ENCODE measurements around the gene DLG5.

The DLG5 gene

DNA sequence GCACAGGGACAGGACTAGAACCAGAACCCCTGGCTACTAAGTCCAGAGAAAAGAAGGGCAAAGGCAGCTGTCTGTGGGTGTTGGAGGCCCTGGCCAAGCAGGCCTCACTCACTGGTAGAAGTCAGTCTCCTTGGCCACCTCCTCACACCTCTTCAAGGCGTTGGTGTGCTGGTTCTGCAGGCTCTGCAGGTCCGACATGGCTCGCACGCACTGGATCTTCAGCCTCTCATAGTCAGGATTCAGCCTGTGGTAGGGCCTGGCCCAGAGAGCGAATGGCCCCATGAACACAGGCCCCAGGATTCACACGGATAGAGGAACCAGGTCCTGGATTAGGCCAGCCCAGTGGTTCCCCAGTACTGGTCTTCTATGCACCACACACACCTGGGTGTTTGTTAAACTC is 72.4 kb downstream of the DLG5 start:
- no peak overlapping the region for H3K4me3 ChIP-seq (ENCODE audit: low read depth, low read length)
- H3K9ac ChIP-seq (ENCODE audit: low read depth, low read length): no peak overlapping the region
- H3K27ac ChIP-seq (ENCODE audit: low read depth, low read length): no peak overlapping the region
- peaks cover 26% of the 10 kb centered on the region for H3K4me1 ChIP-seq (ENCODE audit: control insufficient read depth, insufficient read depth, low read length)
- no peaks in the 10 kb centered on the region for H3K27me3 ChIP-seq (ENCODE audit: control insufficient read depth, insufficient read depth, low read length)
- no peaks in the 10 kb centered on the region for H3K9me3 ChIP-seq (ENCODE audit: control insufficient read depth, insufficient read depth, low read length)
- H3K36me3 ChIP-seq (ENCODE audit: control insufficient read depth, insufficient read depth, low read length): peaks cover 29% of the 10 kb centered on the region

DNA sequence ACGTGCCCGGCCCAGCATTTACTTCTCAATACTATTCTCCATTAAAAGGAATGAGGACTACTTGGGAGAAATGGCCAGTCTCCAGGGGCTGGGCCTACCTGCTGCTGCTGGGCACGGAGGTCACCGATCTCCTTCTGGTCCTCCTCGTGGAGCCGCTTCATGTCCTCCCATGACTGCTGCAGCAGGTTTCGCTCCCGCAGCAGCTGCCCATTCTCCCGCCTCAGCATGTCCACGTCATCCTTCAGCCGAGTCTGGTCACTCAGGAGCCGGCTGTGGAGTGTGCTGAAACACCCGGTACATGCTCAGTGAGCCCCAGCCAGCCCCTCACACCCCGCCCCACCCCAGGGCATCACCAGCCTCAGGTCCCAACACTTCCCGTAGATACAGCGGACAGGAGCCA is 73.3 kb downstream of the DLG5 start:
- H3K27ac ChIP-seq (ENCODE audit: low read depth, low read length): no peak overlapping the region
- H3K9ac ChIP-seq (ENCODE audit: low read depth, low read length): no peak overlapping the region
- peaks cover 32% of the 10 kb centered on the region for H3K36me3 ChIP-seq (ENCODE audit: control insufficient read depth, insufficient read depth, low read length)
- no peak overlapping the region for H3K4me3 ChIP-seq (ENCODE audit: low read depth, low read length)
- H3K27me3 ChIP-seq (ENCODE audit: control insufficient read depth, insufficient read depth, low read length): no peaks in the 10 kb centered on the region
- H3K4me1 ChIP-seq (ENCODE audit: control insufficient read depth, insufficient read depth, low read length): peaks cover 30% of the 10 kb centered on the region
- no peaks in the 10 kb centered on the region for H3K9me3 ChIP-seq (ENCODE audit: control insufficient read depth, insufficient read depth, low read length)

DNA sequence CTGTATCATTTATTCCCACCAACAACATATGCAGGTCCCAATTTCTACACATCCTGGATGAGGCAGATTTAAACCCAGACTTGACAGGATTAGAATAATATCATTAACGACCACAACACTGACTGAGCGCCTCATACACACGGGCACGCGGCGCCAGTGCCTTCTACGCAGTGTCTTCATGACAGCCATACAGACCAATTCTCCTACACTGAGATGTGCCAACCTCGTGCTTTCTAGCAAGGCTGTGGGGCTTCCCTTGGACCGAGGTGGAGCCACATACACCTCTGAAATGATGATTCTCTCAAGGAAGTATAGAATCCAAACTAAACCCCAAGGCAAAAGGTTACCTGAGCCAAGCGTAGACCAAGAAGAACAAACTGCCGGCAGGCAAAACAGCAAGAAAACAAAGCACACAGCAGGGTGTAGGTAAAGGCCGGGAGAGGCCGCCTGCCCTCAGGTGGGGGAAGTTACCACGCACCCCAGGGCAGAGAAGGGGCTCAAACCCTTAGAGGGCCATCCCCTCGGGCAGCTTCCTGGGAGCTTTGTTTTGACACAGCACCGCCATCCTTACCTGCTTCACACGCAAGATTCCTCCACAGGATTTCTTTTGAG is 75.8 kb downstream of the DLG5 start:
- Histone ChIP-seq H3K9ac (ENCODE audit: low read depth, low read length) (no peak overlapping the region), H3K27me3 (ENCODE audit: control insufficient read depth, insufficient read depth, low read length) (no peaks in the 10 kb centered on the region), H3K27ac (ENCODE audit: low read depth, low read length) (peak overlapping the region; percentile 1), H3K9me3 (ENCODE audit: control insufficient read depth, insufficient read depth, low read length) (no peaks in the 10 kb centered on the region), H3K36me3 (ENCODE audit: control insufficient read depth, insufficient read depth, low read length) (peaks cover 34% of the 10 kb centered on the region), H3K4me1 (ENCODE audit: control insufficient read depth, insufficient read depth, low read length) (peaks cover 38% of the 10 kb centered on the region), H3K4me3 (ENCODE audit: low read depth, low read length) (no peak overlapping the region)

DNA sequence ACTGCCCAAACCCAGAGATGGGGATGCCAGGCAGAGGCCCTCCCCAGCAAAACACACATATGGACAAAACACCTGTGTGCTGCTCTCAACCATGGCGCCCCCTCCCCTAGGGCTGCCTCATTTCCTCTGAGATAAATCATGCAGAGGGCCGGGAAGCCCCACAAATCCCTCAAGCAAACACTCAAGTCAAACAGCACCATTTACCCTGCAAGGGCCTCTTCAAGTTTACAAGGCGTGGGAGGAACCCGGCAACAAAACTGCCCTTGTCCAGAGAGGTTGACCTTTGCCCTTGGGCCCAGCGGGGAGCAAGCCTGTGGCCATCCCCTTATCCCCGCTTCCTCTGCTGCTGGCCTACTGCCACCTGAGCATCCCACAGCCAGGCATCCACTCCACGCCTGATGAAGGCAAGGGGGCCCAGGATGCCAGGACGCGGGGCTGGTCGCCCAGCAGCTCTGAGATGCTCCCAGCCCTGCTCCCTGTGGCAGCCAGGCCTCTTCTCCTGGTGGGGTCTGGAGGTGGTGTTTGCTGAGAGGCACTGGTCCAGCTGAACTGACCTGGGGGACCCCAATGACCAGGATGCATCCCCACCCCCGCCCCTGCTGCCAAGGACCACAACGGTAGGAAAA is 77.4 kb downstream of the DLG5 start:
- Histone ChIP-seq H3K9me3 (ENCODE audit: control insufficient read depth, insufficient read depth, low read length) (no peaks in the 10 kb centered on the region), H3K36me3 (ENCODE audit: control insufficient read depth, insufficient read depth, low read length) (peaks cover 35% of the 10 kb centered on the region), H3K27ac (ENCODE audit: low read depth, low read length) (peak overlapping the region; percentile 37), H3K27me3 (ENCODE audit: control insufficient read depth, insufficient read depth, low read length) (no peaks in the 10 kb centered on the region), H3K9ac (ENCODE audit: low read depth, low read length) (no peak overlapping the region), H3K4me1 (ENCODE audit: control insufficient read depth, insufficient read depth, low read length) (peaks cover 38% of the 10 kb centered on the region), H3K4me3 (ENCODE audit: low read depth, low read length) (no peak overlapping the region)

DNA sequence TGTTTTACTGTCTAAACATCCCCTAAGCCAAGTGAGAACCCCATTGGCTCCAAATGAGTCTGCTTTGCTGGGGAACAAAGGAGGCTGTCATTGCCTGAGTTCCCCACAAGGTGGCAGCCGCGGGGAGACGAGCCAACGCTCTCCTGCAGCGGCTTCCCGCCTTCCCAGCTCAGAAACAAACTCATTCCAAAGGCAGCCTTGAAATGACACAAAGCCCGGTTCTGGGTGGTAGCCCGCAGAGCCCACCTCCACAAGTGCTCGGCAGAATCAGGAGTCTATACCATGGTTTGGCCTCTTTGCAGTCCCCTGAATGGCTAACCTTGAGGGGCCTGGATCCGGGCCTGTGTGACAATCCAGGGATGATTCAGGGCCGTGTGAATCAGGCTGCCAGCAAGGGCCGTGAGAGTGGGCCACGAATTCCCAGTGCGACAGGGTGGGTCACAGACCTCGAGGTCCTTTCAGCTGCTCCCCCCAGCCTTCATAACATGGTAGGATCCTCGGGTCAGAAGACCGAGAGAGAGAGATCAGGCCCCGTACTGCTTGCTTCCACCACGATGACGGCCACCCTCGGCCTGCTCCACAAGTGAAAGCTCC is 79.7 kb downstream of the DLG5 start:
- Histone ChIP-seq H3K36me3 (ENCODE audit: control insufficient read depth, insufficient read depth, low read length) (peaks cover 41% of the 10 kb centered on the region), H3K27ac (ENCODE audit: low read depth, low read length) (peak overlapping the region; percentile 85), H3K27me3 (ENCODE audit: control insufficient read depth, insufficient read depth, low read length) (no peaks in the 10 kb centered on the region), H3K9ac (ENCODE audit: low read depth, low read length) (peak overlapping the region; percentile 35; the same call in 1 of the 2 replicates), H3K4me1 (ENCODE audit: control insufficient read depth, insufficient read depth, low read length) (peaks cover 38% of the 10 kb centered on the region), H3K4me3 (ENCODE audit: low read depth, low read length) (no peak overlapping the region), H3K9me3 (ENCODE audit: control insufficient read depth, insufficient read depth, low read length) (no peaks in the 10 kb centered on the region)

DNA sequence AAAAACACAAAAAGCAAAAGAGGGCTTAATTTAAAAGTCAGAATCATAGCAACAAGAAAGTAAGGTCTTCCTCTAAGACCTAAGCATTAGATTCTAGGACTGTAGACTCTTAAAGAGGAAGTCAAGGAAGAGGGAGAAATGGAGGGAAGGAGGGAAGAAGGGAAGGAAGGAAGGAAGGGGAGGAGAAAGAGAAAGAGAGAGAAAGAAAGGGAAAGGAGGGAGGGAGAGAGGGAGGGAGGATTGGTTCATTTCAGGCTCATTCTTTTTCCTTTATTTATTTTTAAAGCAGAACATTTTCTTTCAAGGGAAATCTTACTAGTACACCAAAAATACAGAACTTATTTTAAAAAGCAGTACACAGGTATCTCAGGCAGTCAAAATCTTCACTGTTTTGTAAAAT is 81.1 kb downstream of the DLG5 start:
- Histone ChIP-seq H3K9ac (ENCODE audit: low read depth, low read length) (no peak overlapping the region), H3K4me1 (ENCODE audit: control insufficient read depth, insufficient read depth, low read length) (peaks cover 24% of the 10 kb centered on the region), H3K27me3 (ENCODE audit: control insufficient read depth, insufficient read depth, low read length) (no peaks in the 10 kb centered on the region), H3K27ac (ENCODE audit: low read depth, low read length) (peak overlapping the region; percentile 9), H3K36me3 (ENCODE audit: control insufficient read depth, insufficient read depth, low read length) (peaks cover 53% of the 10 kb centered on the region), H3K9me3 (ENCODE audit: control insufficient read depth, insufficient read depth, low read length) (no peaks in the 10 kb centered on the region), H3K4me3 (ENCODE audit: low read depth, low read length) (no peak overlapping the region)

DNA sequence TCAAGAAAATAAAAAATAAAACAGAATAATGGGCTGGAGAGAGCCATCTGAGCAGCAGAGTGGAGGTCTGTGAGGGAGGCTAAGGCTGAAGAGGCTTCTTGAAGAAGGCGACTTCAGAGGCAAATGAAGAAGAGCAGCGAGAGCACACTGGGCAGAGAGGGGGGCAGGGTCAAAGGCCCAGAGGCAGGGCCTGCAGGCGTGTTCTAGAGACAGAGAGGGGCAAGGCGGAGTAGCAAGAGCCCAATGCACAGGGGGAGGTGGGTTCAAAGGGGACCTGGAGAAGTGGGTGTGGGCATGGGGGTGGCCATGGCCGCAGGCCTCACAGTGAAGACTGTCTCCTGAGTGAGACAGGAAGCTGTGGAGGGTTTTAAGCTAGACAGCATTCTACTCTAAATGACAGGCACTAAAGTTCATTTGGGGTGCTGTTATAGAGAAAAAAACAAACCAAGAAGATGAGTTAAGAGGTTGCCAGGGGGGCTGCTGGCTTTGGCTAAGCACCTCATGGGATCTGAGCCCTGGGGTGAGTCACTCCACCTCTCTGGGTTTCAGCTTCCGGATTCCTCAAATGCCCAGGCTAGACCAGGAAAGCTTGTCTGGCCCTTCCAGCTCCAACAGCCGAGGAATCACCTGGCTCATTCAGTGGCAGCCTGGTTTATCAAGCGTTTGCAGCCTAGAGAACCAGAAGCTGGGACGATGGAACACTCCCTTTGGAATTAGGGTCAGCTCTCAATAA is 81.7 kb downstream of the DLG5 start:
- H3K36me3 ChIP-seq (ENCODE audit: control insufficient read depth, insufficient read depth, low read length): peaks cover 48% of the 10 kb centered on the region
- no peak overlapping the region for H3K9ac ChIP-seq (ENCODE audit: low read depth, low read length)
- no peaks in the 10 kb centered on the region for H3K9me3 ChIP-seq (ENCODE audit: control insufficient read depth, insufficient read depth, low read length)
- no peaks in the 10 kb centered on the region for H3K27me3 ChIP-seq (ENCODE audit: control insufficient read depth, insufficient read depth, low read length)
- no peak overlapping the region for H3K4me3 ChIP-seq (ENCODE audit: low read depth, low read length)
- H3K4me1 ChIP-seq (ENCODE audit: control insufficient read depth, insufficient read depth, low read length): peaks cover 19% of the 10 kb centered on the region; the same call in 1 of the 2 replicates
- peak overlapping the region; percentile 9 for H3K27ac ChIP-seq (ENCODE audit: low read depth, low read length)

DNA sequence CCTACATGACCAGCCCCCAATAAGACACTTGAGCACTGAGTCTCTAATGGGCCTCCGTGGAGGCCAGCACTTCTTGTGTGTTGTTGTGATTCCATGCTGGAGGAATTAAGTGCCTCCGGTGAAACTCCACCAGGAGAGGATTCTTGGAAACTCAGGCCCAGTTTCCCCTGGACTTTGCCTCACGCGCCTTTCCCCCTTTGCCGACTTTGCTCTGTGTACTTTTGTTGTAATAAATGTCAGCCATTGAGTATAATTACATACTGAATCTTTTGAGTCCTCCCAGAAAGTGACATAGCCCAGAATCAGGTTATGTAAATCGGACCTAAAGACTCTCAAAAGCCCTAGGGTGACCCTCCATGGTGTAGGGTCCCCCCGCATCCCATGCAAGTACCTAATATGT is 82.4 kb downstream of the DLG5 start:
- Histone ChIP-seq H3K27ac (ENCODE audit: low read depth, low read length) (no peak overlapping the region), H3K4me3 (ENCODE audit: low read depth, low read length) (no peak overlapping the region), H3K36me3 (ENCODE audit: control insufficient read depth, insufficient read depth, low read length) (peaks cover 52% of the 10 kb centered on the region), H3K9ac (ENCODE audit: low read depth, low read length) (no peak overlapping the region), H3K9me3 (ENCODE audit: control insufficient read depth, insufficient read depth, low read length) (no peaks in the 10 kb centered on the region), H3K27me3 (ENCODE audit: control insufficient read depth, insufficient read depth, low read length) (no peaks in the 10 kb centered on the region), H3K4me1 (ENCODE audit: control insufficient read depth, insufficient read depth, low read length) (peaks cover 13% of the 10 kb centered on the region; the same call in 1 of the 2 replicates)

DNA sequence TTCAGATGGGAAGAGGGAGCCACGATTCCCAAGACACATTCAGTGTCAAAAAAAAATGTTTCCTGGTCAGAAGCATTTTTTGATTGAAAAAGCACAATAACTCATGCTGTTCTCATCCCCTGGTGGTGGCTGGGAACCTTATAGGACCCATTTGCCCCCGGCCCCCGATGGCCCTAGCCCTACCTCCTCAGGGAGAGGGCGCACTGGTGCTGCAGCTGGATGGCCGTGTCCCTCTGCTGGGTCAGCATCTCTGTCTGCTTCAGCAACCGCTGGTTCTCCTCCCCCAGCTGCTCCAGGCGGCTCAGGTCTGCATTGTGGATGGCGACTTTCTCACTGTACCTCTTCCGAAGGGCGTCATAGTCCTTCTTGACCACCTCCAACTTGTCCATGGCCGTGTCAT is 83.3 kb downstream of the DLG5 start:
- no peaks in the 10 kb centered on the region for H3K27me3 ChIP-seq (ENCODE audit: control insufficient read depth, insufficient read depth, low read length)
- no peak overlapping the region for H3K9ac ChIP-seq (ENCODE audit: low read depth, low read length)
- H3K4me3 ChIP-seq (ENCODE audit: low read depth, low read length): no peak overlapping the region
- H3K36me3 ChIP-seq (ENCODE audit: control insufficient read depth, insufficient read depth, low read length): peaks cover 50% of the 10 kb centered on the region
- H3K4me1 ChIP-seq (ENCODE audit: control insufficient read depth, insufficient read depth, low read length): peaks cover 8% of the 10 kb centered on the region; the same call in 1 of the 2 replicates
- no peaks in the 10 kb centered on the region for H3K9me3 ChIP-seq (ENCODE audit: control insufficient read depth, insufficient read depth, low read length)
- H3K27ac ChIP-seq (ENCODE audit: low read depth, low read length): no peak overlapping the region

DNA sequence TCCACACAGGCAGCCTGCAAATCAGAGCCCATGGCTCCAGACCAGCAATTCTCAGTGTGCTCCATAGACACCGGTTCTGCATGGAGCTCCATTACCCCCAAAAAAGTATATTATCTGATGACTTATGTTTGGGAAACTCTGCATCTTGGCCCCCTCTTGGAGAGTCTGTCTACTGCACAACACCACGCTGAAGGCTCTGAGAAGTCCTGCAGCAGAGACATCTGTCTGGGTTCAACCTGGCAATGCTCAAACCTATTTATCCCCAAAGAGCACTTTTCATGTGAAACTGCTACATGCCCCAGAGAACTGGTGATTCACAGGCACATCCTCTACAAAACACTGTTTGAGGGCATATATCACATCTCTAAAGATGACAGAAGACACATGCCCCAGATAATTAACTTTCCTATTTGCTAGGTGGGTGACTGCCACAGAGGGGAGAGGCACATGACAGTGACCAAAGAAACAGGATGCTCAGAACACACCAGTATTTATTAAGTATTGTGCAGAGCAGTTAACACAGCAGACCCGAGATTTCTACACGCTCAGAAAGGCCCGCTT is 83.8 kb downstream of the DLG5 start:
- Histone ChIP-seq H3K9me3 (ENCODE audit: control insufficient read depth, insufficient read depth, low read length) (no peaks in the 10 kb centered on the region), H3K36me3 (ENCODE audit: control insufficient read depth, insufficient read depth, low read length) (peaks cover 44% of the 10 kb centered on the region), H3K9ac (ENCODE audit: low read depth, low read length) (no peak overlapping the region), H3K27ac (ENCODE audit: low read depth, low read length) (no peak overlapping the region), H3K27me3 (ENCODE audit: control insufficient read depth, insufficient read depth, low read length) (no peaks in the 10 kb centered on the region), H3K4me1 (ENCODE audit: control insufficient read depth, insufficient read depth, low read length) (peaks cover 11% of the 10 kb centered on the region; the same call in 1 of the 2 replicates), H3K4me3 (ENCODE audit: low read depth, low read length) (no peak overlapping the region)
